HG03460 (cell line): ENCODE data around the gene CDH7.

ENCODE experiments used
- ATAC-seq: cut with Tn5 transposase; IDR thresholded peaks from one replicate; pipeline ENCODE4 v1.9.1; 2021; ENCODE audit not compliant: unreplicated experiment

Gene CDH7

DNA sequence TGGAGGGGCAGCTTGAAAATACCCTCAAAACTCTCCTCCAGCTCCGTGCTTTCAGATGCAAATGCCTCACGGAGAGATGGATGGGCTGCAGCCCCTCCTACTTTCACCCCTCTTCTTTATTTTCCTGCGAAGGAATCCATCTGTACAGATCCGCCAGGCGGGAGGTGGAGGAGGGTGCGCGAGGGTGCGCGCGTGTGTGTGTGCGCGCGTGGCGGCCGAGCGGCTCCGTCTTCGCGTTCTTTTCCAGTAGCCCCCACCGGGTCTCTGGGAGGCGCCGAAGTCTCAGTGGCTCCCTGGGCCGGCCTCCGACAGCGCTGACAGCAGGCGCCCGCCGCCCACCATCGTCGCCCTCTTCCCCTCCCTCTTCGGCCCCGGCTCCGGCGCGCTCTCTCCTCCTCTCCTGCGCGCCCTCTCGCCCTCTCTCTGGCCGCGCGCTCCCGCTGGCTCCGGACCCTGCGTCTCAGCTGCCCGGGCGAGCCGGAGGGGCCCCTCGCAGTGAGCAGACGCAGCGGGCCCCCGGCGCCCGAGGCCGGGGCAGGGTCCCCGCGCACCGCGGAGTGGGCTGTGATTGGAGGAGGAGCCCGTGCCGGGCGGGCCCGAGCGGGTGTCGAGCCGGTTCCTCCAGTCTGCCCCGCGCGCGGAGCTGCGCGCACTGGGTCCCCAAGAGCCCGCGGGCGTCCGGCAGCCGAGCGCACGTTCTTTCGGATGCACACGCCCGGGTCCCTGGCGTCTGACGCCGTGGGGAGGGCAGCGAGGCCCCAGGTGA, at the start of gene CDH7:
TSS of gene CDH7 (plus strand) at position 624 of the 766 bp plus-strand sequence. CDS start 11,831 bp downstream, outside the sequence.
- no peak for ATAC-seq

GRCh38 chr18:65704046-65704445, 46.8 kb upstream of the CDH7 start:
- no peak for ATAC-seq

GRCh38 chr18:65706646-65707045, 44.2 kb upstream of the CDH7 start:
- ATAC-seq: no peak

DNA sequence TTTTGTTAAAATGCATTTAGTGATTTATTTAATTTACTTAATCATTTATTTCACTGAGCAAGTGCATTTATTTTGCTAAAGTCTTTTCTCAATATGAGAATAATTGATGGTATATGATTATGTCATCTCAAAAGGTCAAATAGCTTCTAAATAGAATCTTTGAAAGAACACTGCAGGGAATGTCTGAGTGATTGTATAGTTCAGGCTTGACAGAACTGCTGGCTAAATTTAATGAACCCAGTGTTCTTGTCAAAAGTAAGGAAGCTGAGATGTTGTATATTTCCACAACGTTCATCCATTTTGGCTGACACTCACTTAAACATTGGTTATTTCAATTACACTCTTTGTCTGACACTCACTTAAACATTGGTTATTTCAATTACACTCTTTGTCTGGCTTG, 39.3 kb upstream of the CDH7 start:
- ATAC-seq: no peak

- no peak for ATAC-seq
Observed at GRCh38 chr18:65721619-65722018, 29.2 kb upstream of the CDH7 start.

DNA sequence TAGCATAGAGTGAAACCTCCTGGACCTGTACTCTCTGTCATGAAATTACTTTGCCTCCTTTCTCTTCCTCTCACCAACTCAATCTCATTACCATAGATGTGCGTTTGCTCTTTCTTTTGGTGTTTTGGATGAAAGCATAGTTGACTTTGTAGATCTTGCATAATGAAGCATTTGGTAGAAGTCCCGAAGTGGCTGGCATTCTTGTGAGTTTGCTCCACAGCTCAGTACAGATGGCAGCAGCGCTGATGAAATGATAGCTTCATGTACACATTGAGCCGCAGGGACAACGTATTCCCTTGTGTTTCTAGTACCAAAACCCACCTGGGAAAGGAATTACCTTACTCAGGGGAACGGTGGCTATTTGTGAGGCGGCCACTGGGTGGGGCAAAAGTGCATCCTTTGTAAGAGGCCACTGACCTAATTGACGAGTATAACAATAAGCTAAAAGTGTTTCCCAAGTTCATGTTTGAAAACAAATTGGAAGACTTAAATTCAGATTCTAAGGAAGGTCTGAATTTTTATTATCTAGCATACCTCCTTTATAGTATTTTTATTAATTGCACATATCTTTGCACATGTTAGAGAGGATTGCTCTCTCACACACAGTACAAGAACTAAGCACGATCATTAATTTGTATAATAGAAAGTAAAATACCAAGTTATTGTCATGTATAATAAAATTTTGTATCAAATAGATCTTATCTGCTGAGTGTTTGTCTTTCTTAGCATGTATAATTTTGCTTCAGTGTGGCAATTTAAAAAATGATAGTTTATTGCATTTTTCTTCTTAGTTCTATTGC, 25.4 kb upstream of the CDH7 start:
- ATAC-seq: no peak

GRCh38 chr18:65735155-65735554, 15.7 kb upstream of the CDH7 start:
- no peak for ATAC-seq

DNA sequence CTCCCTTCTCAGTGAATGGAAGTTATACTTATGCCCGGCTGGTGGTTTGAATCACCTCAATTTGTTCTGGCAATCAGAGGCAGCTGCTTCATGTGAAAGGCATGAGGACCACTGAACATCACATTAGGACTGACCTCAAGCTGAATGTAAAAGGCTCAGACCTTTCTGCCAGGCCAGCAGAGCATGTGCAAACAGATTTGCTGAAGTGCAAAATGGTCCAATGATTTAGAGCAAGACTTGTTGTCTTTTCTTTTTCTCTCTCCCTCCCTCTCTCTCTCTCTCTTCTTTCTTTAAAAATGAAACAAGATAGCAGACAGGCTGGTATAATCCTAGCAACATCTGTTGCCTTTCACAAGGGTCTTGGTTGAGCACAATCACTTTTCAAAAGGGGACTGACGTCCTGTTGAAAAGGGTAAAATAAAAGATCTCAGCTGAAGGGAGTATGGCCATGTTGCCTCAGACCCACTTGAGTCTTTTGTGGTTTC, 13.3 kb upstream of the CDH7 start:
- no peak for ATAC-seq

- ATAC-seq: no peak
Observed at GRCh38 chr18:65746936-65747335, 3.9 kb upstream of the CDH7 start.

DNA sequence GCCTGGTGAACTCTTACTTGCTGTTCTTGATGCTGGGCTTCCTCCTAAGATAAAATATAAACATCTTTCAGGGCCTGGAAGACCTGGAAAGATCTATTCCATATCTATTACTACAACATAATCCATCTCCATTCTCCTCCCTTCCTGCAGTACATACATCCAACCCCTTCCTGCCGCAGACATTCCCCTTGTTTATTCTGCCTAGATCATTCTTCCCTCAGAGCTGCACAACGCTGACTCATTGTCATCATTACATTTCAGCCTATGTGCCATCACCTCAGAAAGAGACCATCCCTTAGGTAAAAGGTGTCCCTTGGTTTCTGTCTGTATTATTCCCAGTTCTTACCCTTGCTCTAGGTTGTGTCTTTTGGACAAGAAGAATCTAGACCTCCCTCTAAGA, 2.5 kb upstream of the CDH7 start:
- no peak for ATAC-seq

GRCh38 chr18:65749841-65750240, 971 bp upstream of the CDH7 start:
- no peak for ATAC-seq

DNA sequence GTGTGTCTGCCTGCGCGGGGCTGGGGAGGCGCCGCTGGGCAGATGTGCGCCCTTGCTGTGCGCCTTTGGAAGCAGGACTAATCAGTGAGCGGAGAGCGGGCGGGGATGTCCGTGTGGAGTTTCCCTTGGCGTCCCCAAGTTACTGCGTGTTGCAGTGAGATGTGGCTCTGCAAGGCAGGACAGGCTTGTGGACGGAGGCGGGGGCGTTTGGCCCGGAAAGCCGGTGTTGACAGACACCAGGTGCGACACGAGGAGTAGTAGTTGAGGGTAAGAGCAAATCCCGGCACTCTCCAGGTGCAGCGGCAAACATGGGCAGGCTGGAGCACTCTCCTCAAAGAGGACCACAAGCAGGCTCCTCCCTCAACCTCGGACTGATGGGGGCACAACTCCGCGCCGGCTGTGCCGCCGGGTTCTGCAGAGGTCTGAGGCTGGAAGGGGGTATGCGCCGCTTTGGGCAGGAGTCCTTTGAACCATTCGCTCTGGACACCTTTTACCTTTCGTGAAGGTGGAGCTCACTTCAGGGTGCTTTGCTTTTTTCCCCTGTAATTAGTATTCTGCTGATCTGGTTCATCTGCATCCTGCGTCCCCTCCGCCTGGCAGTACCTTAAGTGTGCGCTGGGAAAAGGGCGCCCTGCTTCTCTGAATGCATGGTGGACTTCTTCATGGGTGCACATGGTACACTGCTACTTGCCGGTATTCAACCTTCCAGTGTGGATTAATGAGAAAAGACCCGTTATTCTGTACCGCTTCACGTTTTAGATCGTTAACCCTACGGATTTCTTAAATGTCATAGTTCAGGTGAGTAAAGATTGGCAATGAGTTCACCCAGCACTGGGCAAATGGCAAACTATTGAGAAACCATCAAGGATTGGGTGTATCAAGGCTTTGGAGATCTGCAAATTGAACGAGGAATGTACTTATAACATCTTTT, 608 bp downstream of the CDH7 start:
- ATAC-seq: no peak

DNA sequence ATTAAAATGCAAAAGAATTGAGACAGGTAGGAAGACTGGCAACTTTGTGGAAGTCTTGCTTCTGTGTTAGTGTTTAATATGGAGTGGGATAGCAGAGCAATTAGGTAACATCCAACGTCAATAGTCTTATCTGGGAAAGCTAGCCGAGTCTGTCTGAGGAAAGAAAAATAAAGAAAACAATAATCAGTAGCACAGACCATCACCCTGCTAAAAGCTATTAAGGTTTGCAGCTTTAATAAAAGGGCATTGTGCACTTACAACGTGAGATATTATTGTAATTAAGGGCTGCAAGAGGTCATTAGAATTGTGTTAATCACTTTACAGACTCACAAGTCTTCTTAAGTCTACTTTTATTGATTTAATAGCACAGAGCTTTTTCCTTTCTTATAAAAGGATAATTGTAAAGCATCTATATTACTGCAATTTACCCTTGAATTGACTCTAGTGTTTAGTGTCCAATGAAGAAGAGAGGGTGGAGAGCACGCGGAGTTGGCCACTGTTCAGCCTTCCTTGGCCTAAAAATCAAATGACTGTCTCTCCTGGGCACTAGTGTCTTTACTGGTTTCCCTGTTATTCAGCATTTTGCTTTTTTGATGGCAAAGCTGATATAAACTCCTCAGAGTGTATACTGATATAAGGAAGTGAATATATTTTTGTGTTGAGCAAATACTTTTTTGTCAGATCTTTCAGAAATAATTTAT, 2.0 kb downstream of the CDH7 start:
- no peak for ATAC-seq

DNA sequence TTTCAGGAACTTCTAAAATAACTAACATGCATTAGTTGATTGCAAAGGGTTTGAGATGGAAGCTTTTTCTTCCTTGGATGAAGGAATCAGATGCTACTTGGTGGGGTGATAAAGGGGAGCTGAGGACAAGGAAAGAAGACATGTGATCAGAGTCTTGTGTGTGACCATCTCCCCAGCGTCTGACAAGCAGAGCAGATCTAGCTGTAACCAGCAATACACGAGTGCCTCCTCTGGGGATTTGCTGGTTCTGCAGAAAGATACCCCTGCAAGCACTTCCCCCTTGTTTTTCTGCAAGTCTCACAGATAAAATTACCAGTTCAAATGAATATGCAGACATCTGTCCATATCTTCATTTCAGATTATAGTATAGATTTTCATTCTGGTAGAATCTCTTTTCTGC, 2.7 kb downstream of the CDH7 start:
- ATAC-seq: peak; percentile 52

- no peak for ATAC-seq
Observed at GRCh38 chr18:65754121-65754520, 3.3 kb downstream of the CDH7 start.

DNA sequence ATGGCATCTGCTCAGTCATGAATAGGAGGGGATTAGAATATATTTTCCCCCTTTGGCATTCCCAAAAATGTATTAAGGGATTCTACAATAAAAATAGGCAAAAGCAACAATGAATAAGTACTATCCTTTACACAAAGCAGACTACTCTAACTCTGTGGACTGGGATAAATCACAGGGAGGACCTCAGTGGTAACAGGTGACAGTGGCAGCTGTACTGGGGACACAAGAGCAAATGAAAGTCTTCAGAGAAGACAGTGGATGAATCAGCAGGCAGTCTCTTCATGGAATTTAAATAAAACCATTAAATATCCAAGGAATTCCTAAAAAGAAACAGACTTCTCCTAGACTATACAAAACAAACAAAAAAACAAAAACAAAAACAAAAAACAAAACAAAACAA, 4.8 kb downstream of the CDH7 start:
- no peak for ATAC-seq

GRCh38 chr18:65760457-65760856, 9.6 kb downstream of the CDH7 start:
- ATAC-seq: no peak

- ATAC-seq: no peak
Observed at GRCh38 chr18:65761636-65762295, 11.0 kb downstream of the CDH7 start.

GRCh38 chr18:65762556-65762955, 11.7 kb downstream of the CDH7 start:
- ATAC-seq: no peak

GRCh38 chr18:65767406-65767805, 16.6 kb downstream of the CDH7 start:
- ATAC-seq: no peak
